ENCODE data around the gene HOXC5.

Gene HOXC5

DNA sequence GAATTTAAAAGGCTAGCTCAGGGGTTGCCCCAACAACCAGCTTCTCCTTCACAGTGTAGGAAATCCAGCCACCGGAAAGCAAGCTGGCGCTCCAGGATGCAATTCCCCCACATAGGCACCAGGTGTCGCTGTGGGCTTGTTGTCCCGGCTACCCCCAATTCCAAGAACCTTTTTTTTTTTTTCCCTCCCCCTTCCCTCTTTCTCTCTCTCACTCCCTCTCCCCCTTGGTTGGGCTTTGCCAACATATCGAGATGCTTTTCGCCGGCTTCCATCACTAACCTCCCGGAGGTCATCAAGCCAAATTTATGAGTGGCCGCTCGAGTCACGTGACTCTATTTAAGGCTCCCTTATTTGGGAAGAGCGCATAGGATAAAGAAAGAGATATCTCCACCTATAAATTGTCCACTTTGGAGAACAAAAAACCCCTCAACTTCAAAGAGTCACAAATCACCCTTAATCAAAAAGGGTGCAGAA lies at the start of gene HOXC5:
Gene HOXC5, plus strand, starts transcription at position 424 of the 474 bp plus-strand sequence. CDS start 73 bp downstream, outside the sequence.
- no peaks in the 10 kb centered on the region for H3K4me1 ChIP-seq (ENCODE audit: control insufficient read depth in 1 of 2, insufficient read depth in 1 of 2, low read depth in 1 of 2, low read length in 1 of 2)
- H3K27me3 ChIP-seq: peaks cover 100% of the 10 kb centered on the region
- TF ChIP-seq, protein P1, sequence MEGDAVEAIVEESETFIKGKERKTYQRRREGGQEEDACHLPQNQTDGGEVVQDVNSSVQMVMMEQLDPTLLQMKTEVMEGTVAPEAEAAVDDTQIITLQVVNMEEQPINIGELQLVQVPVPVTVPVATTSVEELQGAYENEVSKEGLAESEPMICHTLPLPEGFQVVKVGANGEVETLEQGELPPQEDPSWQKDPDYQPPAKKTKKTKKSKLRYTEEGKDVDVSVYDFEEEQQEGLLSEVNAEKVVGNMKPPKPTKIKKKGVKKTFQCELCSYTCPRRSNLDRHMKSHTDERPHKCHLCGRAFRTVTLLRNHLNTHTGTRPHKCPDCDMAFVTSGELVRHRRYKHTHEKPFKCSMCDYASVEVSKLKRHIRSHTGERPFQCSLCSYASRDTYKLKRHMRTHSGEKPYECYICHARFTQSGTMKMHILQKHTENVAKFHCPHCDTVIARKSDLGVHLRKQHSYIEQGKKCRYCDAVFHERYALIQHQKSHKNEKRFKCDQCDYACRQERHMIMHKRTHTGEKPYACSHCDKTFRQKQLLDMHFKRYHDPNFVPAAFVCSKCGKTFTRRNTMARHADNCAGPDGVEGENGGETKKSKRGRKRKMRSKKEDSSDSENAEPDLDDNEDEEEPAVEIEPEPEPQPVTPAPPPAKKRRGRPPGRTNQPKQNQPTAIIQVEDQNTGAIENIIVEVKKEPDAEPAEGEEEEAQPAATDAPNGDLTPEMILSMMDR (IDR thresholded peaks at IDR 0.05): peak; percentile 77
- H3K36me3 ChIP-seq: no peaks in the 10 kb centered on the region
- H3K9me3 ChIP-seq: peaks cover 7% of the 10 kb centered on the region
- no peak within 1 kb of the TSS for H3K4me3 ChIP-seq (ENCODE audit: low read depth in 1 of 2, low read length in 1 of 2)
- H3K27ac ChIP-seq: no peak within 1 kb of the TSS

DNA sequence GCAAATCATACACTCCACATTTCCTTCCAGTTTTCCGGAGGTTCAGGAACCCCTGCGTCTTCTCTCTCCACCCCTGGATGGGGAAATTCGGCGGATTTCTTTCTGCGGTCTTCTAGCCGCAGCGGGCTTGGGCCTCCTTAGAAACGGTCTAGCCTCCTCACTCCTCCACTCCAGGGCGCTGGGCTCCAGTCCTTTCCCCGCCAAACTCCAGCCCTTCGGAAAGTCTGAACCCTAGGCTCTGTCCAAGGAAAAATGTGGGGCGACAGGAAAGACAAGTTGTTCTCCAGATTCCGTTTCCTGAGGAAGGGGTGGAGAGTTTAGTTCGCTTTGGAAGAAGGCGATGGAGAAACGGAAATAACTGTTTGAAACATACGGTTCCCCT lies 49.3 kb upstream of the HOXC5 start:
- no peaks in the 10 kb centered on the region for H3K9me3 ChIP-seq
- TF ChIP-seq, protein P1 (IDR thresholded peaks at IDR 0.05): no peak
- H3K27me3 ChIP-seq: peaks cover 100% of the 10 kb centered on the region
- H3K27ac ChIP-seq: no peak overlapping the region
- peak overlapping the region in 1 of 2 experiments; percentile 10 for H3K4me3 ChIP-seq (ENCODE audit: low read depth in 1 of 2, low read length in 1 of 2)
- H3K4me1 ChIP-seq (ENCODE audit: control insufficient read depth in 1 of 2, insufficient read depth in 1 of 2, low read depth in 1 of 2, low read length in 1 of 2): peaks cover 17 to 31% of the 10 kb centered on the region in 2 experiments
- no peaks in the 10 kb centered on the region for H3K36me3 ChIP-seq

DNA sequence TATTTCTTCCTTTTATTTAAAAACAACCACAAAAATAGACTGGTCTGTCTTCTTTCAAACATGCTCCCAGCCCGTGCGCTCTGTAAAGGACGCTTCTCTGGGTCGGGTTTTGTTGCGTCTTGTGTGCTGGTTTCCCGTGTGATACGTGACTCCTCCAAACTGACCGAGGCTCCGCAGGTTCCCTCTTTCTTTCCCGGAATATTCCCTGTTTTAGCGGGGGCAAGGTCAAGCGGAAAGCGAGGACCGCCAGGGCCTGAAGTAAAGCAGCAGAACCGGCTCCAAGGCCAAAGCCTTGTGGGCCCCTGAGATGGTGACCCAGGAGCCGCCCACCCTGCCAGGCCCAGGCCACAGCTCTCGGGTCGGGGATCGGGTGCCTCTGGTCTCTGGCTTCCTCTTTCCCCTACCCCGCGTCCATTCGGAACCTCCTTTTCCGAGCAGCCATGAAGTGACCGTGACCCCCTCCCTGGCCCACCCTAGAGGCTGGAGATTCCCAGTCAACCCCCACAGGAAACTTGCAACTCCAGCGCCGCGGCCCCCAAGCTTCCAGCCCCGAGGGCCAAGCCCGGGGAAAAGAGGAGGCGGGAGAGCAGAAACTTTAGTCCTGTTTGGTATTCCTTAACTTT lies 48.8 kb upstream of the HOXC5 start:
- Histone ChIP-seq H3K4me1 (ENCODE audit: control insufficient read depth in 1 of 2, insufficient read depth in 1 of 2, low read depth in 1 of 2, low read length in 1 of 2) (peaks cover 17 to 31% of the 10 kb centered on the region in 2 experiments), H3K9me3 (no peaks in the 10 kb centered on the region), H3K27ac (no peak overlapping the region), H3K36me3 (no peaks in the 10 kb centered on the region), H3K4me3 (ENCODE audit: low read depth in 1 of 2, low read length in 1 of 2) (peak overlapping the region in 1 of 2 experiments; percentile 10), H3K27me3 (peaks cover 100% of the 10 kb centered on the region)
- TF ChIP-seq, protein P1 (IDR thresholded peaks at IDR 0.05): no peak

DNA sequence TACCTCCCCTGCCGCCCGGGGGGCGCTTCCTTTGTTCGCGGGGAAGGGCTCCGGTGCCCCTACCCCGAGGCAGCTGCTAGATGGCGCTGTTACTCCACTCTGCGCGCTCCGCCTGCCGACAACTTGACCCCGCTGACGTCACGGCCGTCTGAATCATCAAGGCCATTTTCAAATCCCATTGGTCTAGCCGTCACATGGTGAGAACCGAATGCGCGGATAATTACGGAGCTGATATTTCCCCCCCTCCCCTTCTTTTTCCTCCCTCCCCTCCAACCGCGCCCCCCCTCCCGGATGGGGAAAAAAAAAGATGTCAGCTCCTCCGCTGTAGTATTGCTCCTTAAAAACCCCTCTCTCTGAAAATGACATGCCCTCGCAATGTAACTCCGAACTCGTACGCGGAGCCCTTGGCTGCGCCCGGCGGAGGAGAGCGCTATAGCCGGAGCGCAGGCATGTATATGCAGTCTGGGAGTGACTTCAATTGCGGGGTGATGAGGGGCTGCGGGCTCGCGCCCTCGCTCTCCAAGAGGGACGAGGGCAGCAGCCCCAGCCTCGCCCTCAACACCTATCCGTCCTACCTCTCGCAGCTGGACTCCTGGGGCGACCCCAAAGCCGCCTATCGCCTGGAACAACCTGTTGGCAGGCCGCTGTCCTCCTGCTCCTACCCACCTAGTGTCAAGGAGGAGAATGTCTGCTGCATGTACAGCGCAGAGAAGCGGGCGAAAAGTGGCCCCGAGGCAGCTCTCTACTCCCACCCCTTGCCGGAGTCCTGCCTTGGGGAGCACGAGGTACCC lies 47.8 kb upstream of the HOXC5 start, which contains the start of gene HOXC10:
Gene HOXC10, plus strand, starts transcription at position 246 of the 791 bp plus-strand sequence. Its CDS starts 114 bp downstream, at position 360.
- Histone ChIP-seq H3K9me3 (no peaks in the 10 kb centered on the region), H3K36me3 (no peaks in the 10 kb centered on the region), H3K27me3 (peaks cover 100% of the 10 kb centered on the region), H3K4me1 (ENCODE audit: control insufficient read depth in 1 of 2, insufficient read depth in 1 of 2, low read depth in 1 of 2, low read length in 1 of 2) (peaks cover 17 to 31% of the 10 kb centered on the region in 2 experiments), H3K27ac (no peak within 1 kb of the TSS), H3K4me3 (ENCODE audit: low read depth in 1 of 2, low read length in 1 of 2) (peak within 1 kb of the TSS in 1 of 2 experiments; percentile 17)
- TF ChIP-seq, protein P1 (IDR thresholded peaks at IDR 0.05): no peak

DNA sequence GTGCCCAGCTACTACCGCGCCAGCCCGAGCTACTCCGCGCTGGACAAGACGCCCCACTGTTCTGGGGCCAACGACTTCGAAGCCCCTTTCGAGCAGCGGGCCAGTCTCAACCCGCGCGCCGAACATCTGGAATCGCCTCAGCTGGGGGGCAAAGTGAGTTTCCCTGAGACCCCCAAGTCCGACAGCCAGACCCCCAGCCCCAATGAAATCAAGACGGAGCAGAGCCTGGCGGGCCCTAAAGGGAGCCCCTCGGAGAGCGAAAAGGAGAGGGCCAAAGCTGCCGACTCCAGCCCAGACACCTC lies 47.2 kb upstream of the HOXC5 start:
- H3K27ac ChIP-seq: no peak overlapping the region
- H3K4me1 ChIP-seq (ENCODE audit: control insufficient read depth in 1 of 2, insufficient read depth in 1 of 2, low read depth in 1 of 2, low read length in 1 of 2): peaks cover 17 to 31% of the 10 kb centered on the region in 2 experiments
- no peaks in the 10 kb centered on the region for H3K36me3 ChIP-seq
- H3K27me3 ChIP-seq: peaks cover 100% of the 10 kb centered on the region
- TF ChIP-seq, protein P1 (IDR thresholded peaks at IDR 0.05): no peak
- H3K4me3 ChIP-seq (ENCODE audit: low read depth in 1 of 2, low read length in 1 of 2): no peak overlapping the region
- no peaks in the 10 kb centered on the region for H3K9me3 ChIP-seq
